HG03354 (cell line): ENCODE measurements around the gene CDYL.

Experiments used
- ATAC-seq: cut with Tn5 transposase; IDR thresholded peaks from one replicate; pipeline ENCODE4 v1.9.1; 2021; ENCODE audit warnings: mild to moderate bottlenecking; ENCODE audit not compliant: unreplicated experiment, poor library complexity, severe bottlenecking

Gene CDYL

DNA sequence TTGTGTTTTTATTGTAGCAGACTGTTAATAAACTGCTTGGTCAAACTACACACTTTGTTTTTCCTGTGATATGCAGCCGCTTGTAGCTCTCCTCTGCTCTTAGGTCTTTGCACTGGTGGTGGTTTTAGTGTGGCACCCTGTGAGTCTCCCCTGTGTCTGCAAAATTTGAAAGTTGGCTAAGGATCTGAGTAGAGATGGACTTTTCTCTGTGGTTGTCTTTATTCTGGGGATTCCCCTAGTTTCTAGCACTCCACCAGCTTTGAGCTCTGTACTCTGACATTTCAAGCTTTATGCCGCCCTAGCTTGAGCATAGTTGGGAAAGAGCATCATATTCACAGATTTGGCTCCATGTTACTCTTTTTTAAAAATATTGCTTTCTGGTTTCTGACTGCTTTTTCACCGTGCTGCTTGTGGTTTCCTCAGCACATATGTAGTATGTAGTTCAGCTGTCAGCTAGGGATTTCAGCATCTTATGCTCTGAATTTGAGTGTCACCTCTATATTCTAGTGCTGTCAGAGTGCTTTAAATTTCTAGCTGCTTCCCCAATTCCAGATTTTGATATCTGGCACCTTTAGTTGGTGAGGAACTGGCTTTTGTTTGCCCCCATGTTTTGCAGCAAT is 25.4 kb downstream of the CDYL start:
- peak; percentile 66 for ATAC-seq

DNA sequence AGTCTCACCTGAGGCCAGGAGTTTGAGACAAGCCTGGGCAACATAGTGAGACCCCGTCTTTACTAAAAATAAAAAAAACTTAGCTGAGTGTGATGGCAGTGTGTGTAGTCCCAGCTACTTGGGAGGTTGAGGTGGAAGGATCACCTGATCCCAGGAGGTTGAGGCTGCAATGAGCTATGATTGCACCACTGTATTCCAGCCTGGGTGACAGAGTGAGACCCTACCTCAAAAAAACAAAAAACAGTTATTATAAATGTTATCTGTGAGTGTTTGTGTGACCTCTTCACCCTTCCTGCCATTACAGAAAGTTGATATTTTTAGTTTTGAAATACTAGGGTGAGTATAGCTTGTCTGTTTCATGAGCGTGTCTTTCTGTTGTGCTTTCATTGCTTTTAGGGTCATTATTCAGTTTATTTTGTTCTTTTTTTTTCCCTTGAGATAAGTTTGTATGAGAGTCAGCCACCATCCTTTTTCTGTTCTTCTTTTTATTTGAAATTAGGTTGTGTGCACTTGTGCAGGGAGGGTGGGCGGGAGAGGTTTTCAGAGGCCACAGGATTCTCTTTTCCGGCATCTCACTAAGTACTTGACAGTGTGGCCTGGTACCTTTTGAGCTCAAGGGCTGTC is 26.2 kb downstream of the CDYL start:
- peak; percentile 62 for ATAC-seq

GRCh38 chr6:4803343-4803744 is 27.1 kb downstream of the CDYL start:
- ATAC-seq = no peak

- no peak for ATAC-seq
These were observed 27.9 kb downstream of the CDYL start for GRCh38 chr6:4804095-4804494.

DNA sequence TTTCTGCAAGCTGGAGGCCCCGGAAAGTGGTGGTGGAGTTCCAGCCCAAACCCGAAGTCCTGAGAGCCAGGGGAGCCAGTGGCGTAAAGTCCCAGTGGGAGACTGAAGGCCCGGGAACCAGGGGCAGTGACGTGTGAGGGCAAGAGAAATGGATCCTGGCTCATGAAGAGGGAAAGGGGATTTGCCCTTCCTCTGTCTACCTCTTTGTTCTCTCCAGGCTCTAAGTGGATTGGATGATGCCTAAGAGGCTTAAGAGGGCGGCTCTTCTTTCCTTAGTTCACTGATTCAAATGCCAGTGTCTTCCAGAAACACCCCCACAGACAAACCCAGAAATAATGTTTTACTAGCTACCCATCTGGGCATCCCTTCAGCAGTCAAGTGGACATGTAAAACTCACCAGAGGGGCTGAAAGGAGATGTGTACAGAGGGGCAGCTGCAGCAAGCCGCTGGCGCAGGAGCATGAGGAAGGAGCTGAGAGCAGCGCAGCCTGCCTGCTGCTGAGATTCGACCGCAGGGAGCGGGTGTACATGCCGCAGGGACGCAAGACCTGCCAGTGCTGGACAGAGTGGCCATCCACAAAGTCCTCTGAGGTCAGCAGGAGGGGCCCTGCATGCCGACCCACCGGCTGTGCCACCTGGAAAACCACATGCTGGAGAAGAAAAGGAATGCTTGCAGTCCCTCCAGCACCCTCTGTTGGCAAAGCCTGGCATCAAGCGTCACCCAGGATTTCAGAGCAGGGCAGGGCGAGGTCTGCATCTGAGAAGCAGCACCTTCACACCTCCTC is 29.5 kb downstream of the CDYL start:
- no peak for ATAC-seq

DNA sequence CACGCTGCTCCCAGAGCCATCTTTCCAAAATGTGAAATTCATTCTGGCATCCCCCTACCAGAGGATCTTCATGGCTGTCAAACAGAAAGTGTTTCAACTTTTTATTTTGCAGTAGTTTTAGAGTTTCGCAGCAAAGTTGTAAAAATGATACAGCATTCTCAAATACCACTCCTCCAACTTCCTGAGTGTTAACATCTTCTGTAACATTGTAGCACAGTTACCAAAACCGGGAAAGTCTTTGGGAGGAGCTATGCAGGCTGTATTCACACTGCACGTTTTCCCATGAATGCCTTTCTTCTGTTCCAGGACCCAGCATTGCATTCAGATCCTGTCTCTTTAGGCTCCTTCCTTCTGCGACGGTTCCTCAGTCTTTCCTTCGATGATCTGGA is 30.1 kb downstream of the CDYL start:
- no peak for ATAC-seq

DNA sequence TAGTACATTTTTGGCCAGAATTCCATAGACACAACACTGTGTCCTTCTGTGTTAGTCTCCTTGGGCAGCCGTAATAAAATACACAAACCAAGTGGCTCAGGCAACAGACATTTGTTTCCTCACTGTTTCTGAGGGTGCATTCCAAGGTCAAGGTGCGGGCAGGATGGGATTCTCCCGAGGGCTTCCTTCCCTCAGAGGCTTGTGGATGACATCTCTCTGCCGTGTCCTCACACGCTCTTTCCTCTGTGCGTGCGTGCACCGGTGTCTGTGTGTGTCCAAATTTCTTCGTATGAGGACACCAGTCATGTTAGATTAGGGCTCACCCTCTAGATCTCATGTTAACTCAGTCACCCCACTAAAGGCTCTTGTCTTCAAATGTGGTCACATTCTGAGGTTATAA is 30.6 kb downstream of the CDYL start:
- no peak for ATAC-seq

- no peak for ATAC-seq
These were observed 32.2 kb downstream of the CDYL start for GRCh38 chr6:4808396-4808795.

DNA sequence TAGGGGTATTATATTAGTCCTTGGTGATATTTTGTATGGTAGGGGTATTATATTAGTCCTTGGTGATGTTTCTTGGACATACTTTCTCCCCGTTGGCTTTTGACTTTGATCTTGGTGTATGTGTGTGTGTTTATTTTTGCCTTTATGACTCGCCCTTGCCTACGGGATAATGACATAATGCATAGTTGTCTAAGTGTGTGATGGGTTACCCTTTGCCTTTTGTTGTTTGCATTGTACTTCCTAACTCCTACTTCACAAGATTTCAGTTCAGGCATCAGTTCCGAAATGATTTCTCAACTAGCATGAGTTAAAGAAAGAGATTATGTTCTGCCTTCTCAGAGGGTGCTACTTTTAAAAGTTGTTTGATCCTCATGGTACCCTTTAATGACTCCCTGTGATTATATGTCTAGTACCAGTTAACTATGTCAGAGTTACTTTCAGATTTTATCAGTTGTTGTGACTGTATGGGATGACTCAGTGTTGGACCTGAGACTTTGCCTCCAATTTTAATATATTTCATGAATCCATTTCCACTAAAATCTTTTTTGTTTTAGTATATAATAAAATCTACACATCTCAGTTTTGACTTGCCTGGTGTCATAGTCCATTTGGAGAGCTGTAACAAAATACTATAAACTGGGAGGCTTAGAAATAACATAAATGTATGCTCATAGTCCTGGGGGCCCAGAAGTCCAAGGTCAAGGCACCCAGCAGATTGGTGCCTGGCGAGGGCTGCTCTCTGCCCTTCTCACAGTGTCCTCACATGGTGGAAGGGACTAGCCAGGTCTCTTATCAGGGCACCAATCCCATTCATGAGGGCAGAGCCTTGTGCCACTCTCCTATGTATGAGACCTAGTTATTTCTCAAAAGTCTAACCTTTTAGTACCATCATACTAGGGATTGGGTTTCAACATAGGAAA is 34.1 kb downstream of the CDYL start:
- no peak for ATAC-seq

GRCh38 chr6:4812068-4812467 is 35.9 kb downstream of the CDYL start:
- no peak for ATAC-seq

DNA sequence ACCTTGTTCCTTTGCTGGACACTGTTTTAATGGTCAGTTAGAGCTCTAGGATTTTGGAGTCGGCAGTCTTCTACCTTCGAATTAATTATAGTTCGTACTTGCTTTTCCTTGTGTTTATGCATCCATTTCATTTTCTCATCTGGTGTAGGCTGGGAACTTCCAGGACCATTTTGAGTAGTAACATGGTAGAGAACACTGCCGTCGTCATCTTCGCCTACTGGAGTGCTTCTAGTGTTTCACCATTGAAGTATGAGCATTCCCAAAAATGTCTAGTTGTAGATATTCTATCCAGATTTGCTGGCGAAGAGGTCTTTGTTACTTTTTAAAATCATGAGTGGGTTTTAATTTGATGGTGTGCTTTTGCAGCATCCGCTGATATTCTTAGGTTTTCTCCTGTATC is 36.9 kb downstream of the CDYL start:
- ATAC-seq = no peak

- peak; percentile 64 for ATAC-seq
These were observed 38.0 kb downstream of the CDYL start for GRCh38 chr6:4814212-4814611.

DNA sequence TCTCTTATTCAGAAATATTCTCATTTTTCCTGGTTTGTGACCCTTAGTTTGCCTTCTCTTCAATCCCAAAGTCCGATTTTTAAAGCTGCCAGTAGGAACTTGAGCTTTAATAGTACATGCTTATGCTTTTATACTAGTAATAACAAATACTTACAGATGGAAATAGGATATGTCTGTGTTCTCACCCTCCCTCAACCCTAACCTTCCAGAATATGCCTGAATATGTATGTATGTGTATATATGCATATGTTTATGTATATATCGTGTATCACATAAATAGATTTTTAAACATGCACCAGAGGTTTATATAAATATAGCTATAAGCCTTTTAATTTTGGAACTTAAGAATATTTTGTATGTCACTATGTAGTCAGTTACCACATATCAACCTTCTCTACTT is 38.8 kb downstream of the CDYL start:
- no peak for ATAC-seq

GRCh38 chr6:4815584-4815983 is 39.4 kb downstream of the CDYL start:
- no peak for ATAC-seq

GRCh38 chr6:4816904-4817303 is 40.7 kb downstream of the CDYL start:
- no peak for ATAC-seq

GRCh38 chr6:4817551-4817950 is 41.3 kb downstream of the CDYL start:
- ATAC-seq = no peak

DNA sequence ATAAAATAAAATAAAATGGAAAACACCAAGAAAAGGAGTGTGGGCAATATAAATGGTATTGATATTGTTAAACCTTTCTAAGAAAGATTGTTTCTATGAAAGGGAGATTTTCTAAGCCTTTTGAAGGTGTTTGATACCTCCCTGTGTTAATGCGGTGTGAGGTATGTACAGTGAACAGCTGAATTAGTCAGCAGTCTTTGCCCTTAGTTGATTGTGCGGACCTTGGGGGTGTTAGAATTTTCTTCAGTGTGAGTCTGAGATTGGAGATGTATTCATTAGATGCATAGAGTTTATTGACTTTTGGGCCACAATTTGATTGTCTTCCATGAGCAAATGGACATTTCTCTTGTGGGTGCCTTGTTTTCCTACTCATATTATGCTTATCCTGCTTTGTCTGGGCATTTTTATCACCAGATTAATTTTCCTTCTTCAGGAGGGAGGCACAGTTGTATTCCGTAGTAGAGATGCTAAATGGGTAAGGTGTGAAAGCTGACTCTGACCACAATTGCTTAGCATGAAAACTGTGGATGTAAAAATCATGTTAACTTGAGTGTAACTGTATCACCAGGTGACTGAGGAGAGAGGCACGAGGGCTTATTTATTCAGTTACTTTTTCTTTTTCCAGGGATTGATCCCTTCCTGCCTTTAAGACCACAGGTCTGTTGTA is 42.2 kb downstream of the CDYL start:
- ATAC-seq = no peak

DNA sequence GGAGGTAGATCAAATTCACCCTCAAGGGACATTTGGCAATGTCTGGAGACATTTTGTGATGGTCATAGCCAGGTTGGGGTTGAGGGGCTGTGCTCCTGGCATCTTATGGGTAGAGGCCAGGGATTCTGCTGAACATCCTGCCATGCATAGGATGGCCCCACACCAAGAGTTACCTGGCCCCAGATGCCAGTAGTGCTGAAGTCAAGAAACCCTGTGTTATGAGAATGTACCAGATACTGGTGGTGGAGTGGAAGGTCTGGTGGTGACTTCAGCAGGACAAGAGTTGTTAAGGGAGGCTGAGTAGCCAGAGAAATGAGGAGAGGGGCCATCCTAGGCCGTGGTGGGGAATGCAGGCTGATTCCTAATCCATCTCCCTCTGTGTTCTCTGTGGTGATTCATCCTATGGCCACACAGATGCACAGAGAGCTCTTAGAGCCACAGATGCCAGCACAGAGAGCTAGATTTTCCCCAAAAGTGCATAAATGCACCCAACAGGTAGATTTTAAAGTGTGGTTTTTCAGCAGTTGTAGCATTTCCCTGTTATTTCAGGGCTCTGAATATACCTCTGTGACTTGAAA is 43.6 kb downstream of the CDYL start:
- no peak for ATAC-seq

DNA sequence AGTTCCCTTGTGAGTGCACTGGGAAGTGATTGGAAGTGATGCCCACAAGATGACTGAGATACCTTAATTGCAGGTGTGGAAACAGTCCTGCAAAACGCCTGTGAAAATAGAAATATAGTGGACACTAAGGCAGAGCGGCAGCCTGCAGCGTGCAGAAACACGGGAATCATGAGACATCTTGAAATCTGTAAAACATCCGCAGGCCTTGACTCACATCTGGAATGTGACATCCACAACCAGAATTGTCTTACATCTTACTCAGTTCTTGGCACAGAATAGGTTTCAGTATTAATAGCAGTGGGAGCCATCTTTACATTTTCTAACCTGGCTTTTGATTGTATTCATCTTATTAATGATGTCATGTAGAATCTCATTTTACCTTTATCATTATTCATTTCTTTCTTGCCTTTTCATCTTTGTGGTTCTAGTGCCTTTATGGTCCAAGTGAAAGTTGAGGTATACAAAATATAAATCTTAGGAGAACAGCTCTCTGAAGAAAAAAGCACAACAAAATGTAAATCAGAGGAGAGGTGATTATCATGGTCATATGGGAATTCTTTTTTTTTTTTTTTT is 44.6 kb downstream of the CDYL start:
- ATAC-seq = no peak
